ENCODE data around the gene SLC25A42.
"Not testable (repeated sequence)": the region's sequence is repeated elsewhere in the genome, so short reads cannot be mapped to it uniquely, and the experiment has no call there.

Gene SLC25A42

GRCh38 chr19:19107654-19108053, 43.9 kb downstream of the SLC25A42 start:
- no peak for DNase-seq

- DNase-seq = no peak
Observed at GRCh38 chr19:19109601-19110000, 45.8 kb downstream of the SLC25A42 start.

- peak; percentile 3 for DNase-seq
Observed at GRCh38 chr19:19110410-19111135, 46.8 kb downstream of the SLC25A42 start.

GRCh38 chr19:19111136-19111835, 47.5 kb downstream of the SLC25A42 start:
- DNase-seq = no peak

GRCh38 chr19:19111967-19112580, 48.3 kb downstream of the SLC25A42 start:
- DNase-seq = no peak

GRCh38 chr19:19113040-19113626, 49.3 kb downstream of the SLC25A42 start:
- no peak for DNase-seq

- DNase-seq = peak; percentile 41
Observed at GRCh38 chr19:19115954-19116353, 52.2 kb downstream of the SLC25A42 start.

- no peak for DNase-seq
Observed at GRCh38 chr19:19119325-19120237, 55.8 kb downstream of the SLC25A42 start.

GRCh38 chr19:19120308-19121231, 56.8 kb downstream of the SLC25A42 start:
- no peak for DNase-seq

GRCh38 chr19:19121371-19121770, 57.6 kb downstream of the SLC25A42 start:
- DNase-seq = no peak

- DNase-seq = no peak
Observed at GRCh38 chr19:19122902-19123301, 59.1 kb downstream of the SLC25A42 start.

- DNase-seq = no peak
Observed at GRCh38 chr19:19123386-19123785, 59.6 kb downstream of the SLC25A42 start.

GRCh38 chr19:19126102-19126501, 62.3 kb downstream of the SLC25A42 start:
- DNase-seq = no peak

GRCh38 chr19:19131989-19132388, 68.2 kb downstream of the SLC25A42 start:
- DNase-seq = no peak

GRCh38 chr19:19132912-19133311, 69.1 kb downstream of the SLC25A42 start:
- DNase-seq = no peak

GRCh38 chr19:19133985-19134384, 70.2 kb downstream of the SLC25A42 start:
- DNase-seq = no peak

- peak; percentile 43 for DNase-seq
Observed at GRCh38 chr19:19134687-19135158, 70.9 kb downstream of the SLC25A42 start.

GRCh38 chr19:19135713-19136112, 71.9 kb downstream of the SLC25A42 start:
- not testable (repeated sequence) for DNase-seq

- DNase-seq = no peak
Observed at GRCh38 chr19:19137556-19138108, 73.8 kb downstream of the SLC25A42 start.

- peak; percentile 98 for DNase-seq
Observed at GRCh38 chr19:19138109-19138981, 74.6 kb downstream of the SLC25A42 start, which contains the start of gene TMEM161A. Gene TMEM161A, minus strand, starts transcription at chr19:19138478. Its CDS starts 50 bp downstream, at chr19:19138428.
